CD4-positive, alpha-beta T cell (primary cell): ENCODE data around the gene ZFX. TPM values are rescaled to one million over a fixed set of nuclear protein-coding genes. Genes with fewer than 3 reads are reported as not detected.

Experiments
- ATAC-seq: fragments of 200-7000 bp; cut with Tn5 transposase; one replicate; pipeline ENCODE4 v1.10.0; 2022; ENCODE audit warnings: mild to moderate bottlenecking; ENCODE audit not compliant: poor library complexity
- CTCF ChIA-PET: fragments of 350-600 bp; sonication (Branson Sonifier 250); formaldehyde crosslinking; loops from one replicate; lab custom pipeline; 2021; ENCODE audit warnings: antibody characterized with exemption, inconsistent platforms; lab: Charles Lee
- POLR2A ChIA-PET: fragments of 350-600 bp; sonication (Branson Sonifier 250); formaldehyde crosslinking; loops from one replicate; lab custom pipeline; 2021; ENCODE audit warnings: antibody characterized with exemption, inconsistent platforms; lab: Charles Lee
- DNase-seq, 14 experiments: peaks; one replicate each; pipeline ENCODE4 v3.0.0-alpha.2; 2013 to 2020; ENCODE audit warnings: mixed read lengths in 2 of 14
- H3K27ac ChIP-seq, 2 donors: one replicate each; pipeline versions ENCODE4 v1.5.1 to v1.7.0; 2013; ENCODE audit warnings: low read length in 2 of 2, low read depth in 1 of 2, mild to moderate bottlenecking in 1 of 2
- H3K27me3 ChIP-seq, 2 experiments: 1 replicate in 1 of 2; 2 replicates in 1 of 2; pipeline versions ENCODE4 v1.6.1 to v1.7.0; 2013; ENCODE audit warnings: low read length in 2 of 2, control low read depth in 1 of 2, mild to moderate bottlenecking in 1 of 2, moderate library complexity in 1 of 2; ENCODE audit not compliant: insufficient read depth in 2 of 2, control insufficient read depth in 1 of 2
- H3K36me3 ChIP-seq: one replicate; pipeline ENCODE4 v1.6.1; 2013; ENCODE audit warnings: low read length, control low read depth; ENCODE audit not compliant: insufficient read depth
- H3K4me1 ChIP-seq: one replicate; pipeline ENCODE4 v1.6.1; 2013; ENCODE audit warnings: low read length, control low read depth; ENCODE audit not compliant: insufficient read depth
- H3K4me3 ChIP-seq: one replicate; pipeline ENCODE4 v1.5.1; 2013; ENCODE audit warnings: mild to moderate bottlenecking, low read length, moderate library complexity
- H3K9me3 ChIP-seq, 2 experiments: 1 replicate in 1 of 2; 2 replicates in 1 of 2; pipeline versions ENCODE4 v1.6.1 to v1.7.0; 2013; ENCODE audit warnings: low read length in 2 of 2, mild to moderate bottlenecking in 2 of 2, control low read depth in 1 of 2, moderate library complexity in 1 of 2; ENCODE audit not compliant: control insufficient read depth in 1 of 2, insufficient read depth in 1 of 2
- H3K27ac Mint-ChIP-seq: one replicate; pipeline ENCODE4 v1.8.0; 2020; ENCODE audit warnings: mixed read lengths
- H3K27me3 Mint-ChIP-seq: one replicate; pipeline ENCODE4 v1.8.0; 2021; ENCODE audit warnings: mixed read lengths
- H3K36me3 Mint-ChIP-seq: one replicate; pipeline ENCODE4 v1.8.0; 2021; ENCODE audit warnings: low read depth, mixed read lengths
- H3K4me1 Mint-ChIP-seq: one replicate; pipeline ENCODE4 v1.8.0; 2021; ENCODE audit warnings: low read depth, mixed read lengths
- H3K4me3 Mint-ChIP-seq: one replicate; pipeline ENCODE4 v1.8.0; 2020; ENCODE audit warnings: mild to moderate bottlenecking, mixed read lengths
- H3K9me3 Mint-ChIP-seq: one replicate; pipeline ENCODE4 v1.8.0; 2020; ENCODE audit warnings: mixed read lengths
- intact Hi-C, 2 experiments: fragments of 100-400 bp; cut with DNase I in 1 of 2; cut with micrococcal nuclease in 1 of 2; formaldehyde crosslinking; loops; one replicate each; pipeline versions ENCODE4 v1.15.1 to v1.9.0; 2023 to 2025; cut with DNase I, micrococcal nuclease
- polyA plus RNA-seq, 2 donors: library from polyadenylated mRNA; unstranded; fragments of 120-200 nt; gene quantifications; one replicate each; pipeline ENCODE4 v1.2.1, GENCODE V29; 2013
- total RNA-seq, 174 experiments: library from RNA in 2 of 174; stranded (reverse) in 2 of 174; gene quantifications; one replicate each; pipeline ENCODE4 v1.2.3 and lab custom pipeline; 2021 to 2026
- TF ChIP-seq, protein P1 (sequence below): fragments of 200-600 bp; IDR thresholded peaks from one replicate; pipeline ENCODE4 v1.8.0; 2022; ENCODE audit warnings: antibody characterized with exemption, mild to moderate bottlenecking

The ZFX gene
- total RNA-seq, result 10 to 100 TPM; 44.2 to 50.1 TPM
- polyA plus RNA-seq (2013, experiment 1 of 2), result 18.4 TPM
- polyA plus RNA-seq (2013, experiment 2 of 2), result 27.6 TPM
- total RNA-seq (lab: John Stamatoyannopoulos, UW), result 58.7 to 237 (median 140) reads per million in 172 experiments

- H3K4me3 Mint-ChIP-seq, result peak within 1 kb of the TSS; percentile 94
- peaks cover 2% of the 10 kb centered on the region for H3K36me3 ChIP-seq
- H3K9me3 ChIP-seq, result no peaks in the 10 kb centered on the region
- peak within 1 kb of the TSS; percentile 93 for H3K27ac Mint-ChIP-seq
- TF ChIP-seq, protein P1, sequence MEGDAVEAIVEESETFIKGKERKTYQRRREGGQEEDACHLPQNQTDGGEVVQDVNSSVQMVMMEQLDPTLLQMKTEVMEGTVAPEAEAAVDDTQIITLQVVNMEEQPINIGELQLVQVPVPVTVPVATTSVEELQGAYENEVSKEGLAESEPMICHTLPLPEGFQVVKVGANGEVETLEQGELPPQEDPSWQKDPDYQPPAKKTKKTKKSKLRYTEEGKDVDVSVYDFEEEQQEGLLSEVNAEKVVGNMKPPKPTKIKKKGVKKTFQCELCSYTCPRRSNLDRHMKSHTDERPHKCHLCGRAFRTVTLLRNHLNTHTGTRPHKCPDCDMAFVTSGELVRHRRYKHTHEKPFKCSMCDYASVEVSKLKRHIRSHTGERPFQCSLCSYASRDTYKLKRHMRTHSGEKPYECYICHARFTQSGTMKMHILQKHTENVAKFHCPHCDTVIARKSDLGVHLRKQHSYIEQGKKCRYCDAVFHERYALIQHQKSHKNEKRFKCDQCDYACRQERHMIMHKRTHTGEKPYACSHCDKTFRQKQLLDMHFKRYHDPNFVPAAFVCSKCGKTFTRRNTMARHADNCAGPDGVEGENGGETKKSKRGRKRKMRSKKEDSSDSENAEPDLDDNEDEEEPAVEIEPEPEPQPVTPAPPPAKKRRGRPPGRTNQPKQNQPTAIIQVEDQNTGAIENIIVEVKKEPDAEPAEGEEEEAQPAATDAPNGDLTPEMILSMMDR, result no peak
- no peaks in the 10 kb centered on the region for H3K27me3 Mint-ChIP-seq
- peak within 1 kb of the TSS; percentile 74 for H3K4me3 ChIP-seq
- peaks cover 33% of the 10 kb centered on the region for H3K4me1 ChIP-seq
- intact Hi-C loops, result loop anchor here (1.0 to 10.0 kb wide), 10 partner anchors 55 to 485 kb away; partner anchors contain the start of genes CXorf58 (in 2 of the 2), EIF2S3 (in 2 of the 2), APOO (in 1 of the 2) and PDK3 (in 1 of the 2)
- H3K36me3 Mint-ChIP-seq, result peaks cover 25% of the 10 kb centered on the region
- H3K9me3 Mint-ChIP-seq, result no peaks in the 10 kb centered on the region
- CTCF ChIA-PET, result interaction anchor here (0.7 to 4.4 kb wide), 3 partner anchors 56 to 95 kb away, joined by 3 to 27 read pairs (median 3); partner anchors contain the start of gene EIF2S3
- DNase-seq (peak; percentile 30 to 78 (median 63)), ATAC-seq (peak; percentile 31)
- H3K27me3 ChIP-seq, result no peaks in the 10 kb centered on the region
- peak within 1 kb of the TSS; percentile 79 to 80 for H3K27ac ChIP-seq
- POLR2A ChIA-PET, result interaction anchor here (1.0 to 3.5 kb wide), 3 partner anchors 16 to 242 kb away, joined by 4 to 30 read pairs (median 7); partner anchors contain the start of genes APOO, CXorf58 and EIF2S3
- H3K4me1 Mint-ChIP-seq, result peaks cover 72% of the 10 kb centered on the region
These were observed at the start of gene ZFX for GRCh38 chrX:24149351-24150050. TSS of gene ZFX (plus strand) at chrX:24149729. CDS start at chrX:24172743, 23,014 bp downstream.

- intact Hi-C loops, result no loop called here
- H3K4me1 ChIP-seq, result no peaks in the 10 kb centered on the region
- no peaks in the 10 kb centered on the region for H3K36me3 ChIP-seq
- DNase-seq, result no peak
- Mint-ChIP-seq H3K36me3 (no peaks in the 10 kb centered on the region), H3K9me3 (no peaks in the 10 kb centered on the region), H3K27me3 (no peaks in the 10 kb centered on the region), H3K4me3 (no peak overlapping the region), H3K4me1 (peaks cover 8% of the 10 kb centered on the region), H3K27ac (no peak overlapping the region)
- POLR2A ChIA-PET, result no interaction called here
- no peak overlapping the region for H3K4me3 ChIP-seq
- no peaks in the 10 kb centered on the region for H3K9me3 ChIP-seq
- ATAC-seq, result no peak
- no peaks in the 10 kb centered on the region for H3K27me3 ChIP-seq
- TF ChIP-seq, protein P1, result no peak
- no peak overlapping the region for H3K27ac ChIP-seq
- CTCF ChIA-PET, result no interaction called here
These were observed 48.8 kb upstream of the ZFX start for GRCh38 chrX:24100713-24101112.

- Mint-ChIP-seq H3K4me3 (no peak overlapping the region), H3K27ac (no peak overlapping the region), H3K36me3 (no peaks in the 10 kb centered on the region), H3K27me3 (no peaks in the 10 kb centered on the region), H3K4me1 (no peaks in the 10 kb centered on the region), H3K9me3 (no peaks in the 10 kb centered on the region)
- Histone ChIP-seq H3K27ac (no peak overlapping the region), H3K27me3 (no peaks in the 10 kb centered on the region), H3K4me3 (no peak overlapping the region), H3K4me1 (no peaks in the 10 kb centered on the region), H3K9me3 (no peaks in the 10 kb centered on the region), H3K36me3 (no peaks in the 10 kb centered on the region)
- intact Hi-C loops, result no loop called here
- ChIA-PET CTCF (no interaction called here), POLR2A (no interaction called here)
- DNase-seq, result no peak
- TF ChIP-seq, protein P1, result no peak
- ATAC-seq, result no peak
These were observed 39.5 kb upstream of the ZFX start for GRCh38 chrX:24110069-24110468.
